ENCODE data around the gene CNTN4. TPM values are rescaled to one million over a fixed set of nuclear protein-coding genes. Genes with fewer than 3 reads are reported as not detected.
A peak's percentile ranks its signal among the peaks of the same experiment; 100 is the strongest.

CNTN4 gene
- total RNA-seq, 1 experiment from 2014 or later: 1.6 TPM

- no CpG with 5 or more reads among the region's 3 CpGs for WGBS (ENCODE audit: extremely low coverage, insufficient read length, low lambda C conversion rate)
- no peak overlapping the region for H3K23ac ChIP-seq (ENCODE audit: insufficient read length, low read depth, low read length)
- H3K79me1 ChIP-seq (ENCODE audit: insufficient read depth, low read depth, low read length, poor library complexity, severe bottlenecking): no peaks in the 10 kb centered on the region
- H2AK5ac ChIP-seq (ENCODE audit: insufficient read length, low read length): no peak overlapping the region
- H2BK5ac ChIP-seq (ENCODE audit: insufficient read length, low read length): no peak overlapping the region
- H3K9ac ChIP-seq (ENCODE audit: extremely low read depth, insufficient read length, low read length): no peak overlapping the region
- H3K27me3 ChIP-seq (ENCODE audit: insufficient read depth, low read length): no peaks in the 10 kb centered on the region
- peaks cover 6 to 10% of the 10 kb centered on the region in 2 experiments for H3K4me1 Mint-ChIP-seq
- H3K56ac ChIP-seq (ENCODE audit: insufficient read length, low read depth, low read length): no peak overlapping the region
- H3K4me2 ChIP-seq (ENCODE audit: insufficient read depth, insufficient read length, low read length): no peak overlapping the region
- no peak overlapping the region for H3K18ac ChIP-seq (ENCODE audit: insufficient read length, low read depth, low read length)
- H2BK15ac ChIP-seq (ENCODE audit: low read depth, low read length): no peak overlapping the region
- no peak overlapping the region for H2BK12ac ChIP-seq (ENCODE audit: insufficient read length, low read depth, low read length)
- H3K27ac ChIP-seq (ENCODE audit: insufficient read length, low read depth, low read length): no peak overlapping the region
- H3K23me2 ChIP-seq (ENCODE audit: insufficient read length, low read depth, low read length, poor library complexity, severe bottlenecking): no peaks in the 10 kb centered on the region
- TF ChIP-seq, protein P1, sequence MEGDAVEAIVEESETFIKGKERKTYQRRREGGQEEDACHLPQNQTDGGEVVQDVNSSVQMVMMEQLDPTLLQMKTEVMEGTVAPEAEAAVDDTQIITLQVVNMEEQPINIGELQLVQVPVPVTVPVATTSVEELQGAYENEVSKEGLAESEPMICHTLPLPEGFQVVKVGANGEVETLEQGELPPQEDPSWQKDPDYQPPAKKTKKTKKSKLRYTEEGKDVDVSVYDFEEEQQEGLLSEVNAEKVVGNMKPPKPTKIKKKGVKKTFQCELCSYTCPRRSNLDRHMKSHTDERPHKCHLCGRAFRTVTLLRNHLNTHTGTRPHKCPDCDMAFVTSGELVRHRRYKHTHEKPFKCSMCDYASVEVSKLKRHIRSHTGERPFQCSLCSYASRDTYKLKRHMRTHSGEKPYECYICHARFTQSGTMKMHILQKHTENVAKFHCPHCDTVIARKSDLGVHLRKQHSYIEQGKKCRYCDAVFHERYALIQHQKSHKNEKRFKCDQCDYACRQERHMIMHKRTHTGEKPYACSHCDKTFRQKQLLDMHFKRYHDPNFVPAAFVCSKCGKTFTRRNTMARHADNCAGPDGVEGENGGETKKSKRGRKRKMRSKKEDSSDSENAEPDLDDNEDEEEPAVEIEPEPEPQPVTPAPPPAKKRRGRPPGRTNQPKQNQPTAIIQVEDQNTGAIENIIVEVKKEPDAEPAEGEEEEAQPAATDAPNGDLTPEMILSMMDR (conservative IDR thresholded peaks at IDR 0.05): peak; percentile 71
- no peaks in the 10 kb centered on the region for H4K20me1 ChIP-seq (ENCODE audit: control insufficient read depth, insufficient read depth, insufficient read length)
- H4K8ac ChIP-seq (replicated peaks; ENCODE audit: insufficient read length, low read depth, low read length): no peak overlapping the region
- H3T11ph ChIP-seq (ENCODE audit: low read length): no peak overlapping the region
- H3K4me3 Mint-ChIP-seq: no peak overlapping the region
- H3K27ac Mint-ChIP-seq: no peak overlapping the region
- no peak overlapping the region for H4K5ac ChIP-seq (ENCODE audit: insufficient read length, low read depth, low read length)
- H3K9me3 Mint-ChIP-seq: no peaks in the 10 kb centered on the region
- no peaks in the 10 kb centered on the region for H3K4me1 ChIP-seq (ENCODE audit: insufficient read depth, low read length)
- no peak overlapping the region for H2BK120ac ChIP-seq (ENCODE audit: low read depth, low read length, poor library complexity, severe bottlenecking)
- H4K91ac ChIP-seq (ENCODE audit: insufficient read length, low read depth, low read length): no peak overlapping the region
- no peak overlapping the region for H2BK20ac ChIP-seq (ENCODE audit: low read depth, low read length, poor library complexity, severe bottlenecking)
- no peak overlapping the region for H2AFZ ChIP-seq (ENCODE audit: low read length)
- H3K4ac ChIP-seq (ENCODE audit: low read depth, low read length): no peak overlapping the region
- H3K36me3 Mint-ChIP-seq (ENCODE audit: insufficient read depth in 1 of 3, low read depth in 3 of 3): no peaks in the 10 kb centered on the region
- H3K79me2 ChIP-seq (ENCODE audit: insufficient read depth, low read length): no peaks in the 10 kb centered on the region
- no peaks in the 10 kb centered on the region for H3K9me3 ChIP-seq (ENCODE audit: control insufficient read depth, low read depth, low read length)
- DNase-seq: no peak
- H3K14ac ChIP-seq (ENCODE audit: insufficient read depth, low read length): no peak overlapping the region
- H3K27me3 Mint-ChIP-seq (ENCODE audit: low read depth): no peaks in the 10 kb centered on the region
Measured at GRCh38 chr3:2166552-2166951, 67.9 kb downstream of the CNTN4 start.

All from H9 (cell line).